ENCODE data around the gene C17orf67. TPM values are rescaled to one million over a fixed set of nuclear protein-coding genes. Genes with fewer than 3 reads are reported as not detected.

C17orf67 gene
- total and polyA plus RNA-seq, 2 experiments from 2014 or later: 0.27 to 0.73 TPM

GRCh38 chr17:56850591-56850990, 16.9 kb upstream of the C17orf67 start:
- H3K4me1 ChIP-seq (ENCODE audit: insufficient read depth): no peaks in the 10 kb centered on the region
- TF ChIP-seq CTCF (IDR thresholded peaks at IDR 0.05; ENCODE audit: poor library complexity) (no peak), EZH2phosphoT487 (IDR thresholded peaks at IDR 0.05; ENCODE audit: low read depth, severe bottlenecking, unreplicated experiment) (no peak), EZH2 (IDR thresholded peaks at IDR 0.05; ENCODE audit: borderline replicate concordance) (no peak)
- no peak overlapping the region for H3K4me3 ChIP-seq
- H3K27me3 ChIP-seq: no peaks in the 10 kb centered on the region
- no peak overlapping the region for H3K4me2 ChIP-seq
- H3K36me3 ChIP-seq (replicated peaks; ENCODE audit: insufficient read depth, low read depth): no peaks in the 10 kb centered on the region
- no peaks in the 10 kb centered on the region for H3K9me3 ChIP-seq (ENCODE audit: low read depth)
- H3K9me2 ChIP-seq (replicated peaks; ENCODE audit: insufficient read depth): no peaks in the 10 kb centered on the region
- H4K20me1 ChIP-seq (ENCODE audit: insufficient read depth, poor library complexity, severe bottlenecking): no peaks in the 10 kb centered on the region
- DNase-seq (ENCODE audit: low spot score): no peak
- H2AFZ ChIP-seq: no peak overlapping the region
- H3K27ac ChIP-seq: no peak overlapping the region
- 91% methylated on average over 2 of the region's 2 CpGs for WGBS (ENCODE audit: low lambda C conversion rate, missing lambda C conversion rate)
- no peaks in the 10 kb centered on the region for H3K79me2 ChIP-seq

- Histone ChIP-seq H3K4me3 (no peak overlapping the region), H3K79me2 (no peaks in the 10 kb centered on the region), H3K9me3 (ENCODE audit: low read depth) (no peaks in the 10 kb centered on the region), H3K9me2 (replicated peaks; ENCODE audit: insufficient read depth) (no peaks in the 10 kb centered on the region), H4K20me1 (ENCODE audit: insufficient read depth, poor library complexity, severe bottlenecking) (no peaks in the 10 kb centered on the region), H3K4me2 (no peak overlapping the region), H3K36me3 (replicated peaks; ENCODE audit: insufficient read depth, low read depth) (no peaks in the 10 kb centered on the region), H3K4me1 (ENCODE audit: insufficient read depth) (no peaks in the 10 kb centered on the region), H3K27me3 (no peaks in the 10 kb centered on the region), H3K27ac (no peak overlapping the region), H2AFZ (no peak overlapping the region)
- WGBS (ENCODE audit: low lambda C conversion rate, missing lambda C conversion rate): 77% methylated on average over 3 of the region's 3 CpGs
- DNase-seq (ENCODE audit: low spot score): no peak
- TF ChIP-seq CTCF (IDR thresholded peaks at IDR 0.05; ENCODE audit: poor library complexity) (no peak), EZH2 (IDR thresholded peaks at IDR 0.05; ENCODE audit: borderline replicate concordance) (no peak), EZH2phosphoT487 (IDR thresholded peaks at IDR 0.05; ENCODE audit: low read depth, severe bottlenecking, unreplicated experiment) (no peak)
Observed at GRCh38 chr17:56849131-56849530, 15.4 kb upstream of the C17orf67 start.

- no peaks in the 10 kb centered on the region for H3K4me1 ChIP-seq (ENCODE audit: insufficient read depth)
- no peaks in the 10 kb centered on the region for H3K9me2 ChIP-seq (replicated peaks; ENCODE audit: insufficient read depth)
- H3K36me3 ChIP-seq (replicated peaks; ENCODE audit: insufficient read depth, low read depth): no peaks in the 10 kb centered on the region
- H3K79me2 ChIP-seq: no peaks in the 10 kb centered on the region
- H3K27me3 ChIP-seq: no peaks in the 10 kb centered on the region
- no peak for TF ChIP-seq EZH2phosphoT487 (IDR thresholded peaks at IDR 0.05; ENCODE audit: low read depth, severe bottlenecking, unreplicated experiment)
- no peak for TF ChIP-seq EZH2 (IDR thresholded peaks at IDR 0.05; ENCODE audit: borderline replicate concordance)
- no peak for TF ChIP-seq CTCF (IDR thresholded peaks at IDR 0.05; ENCODE audit: poor library complexity)
- no peak overlapping the region for H3K27ac ChIP-seq
- DNase-seq (ENCODE audit: low spot score): no peak
- H3K4me3 ChIP-seq: no peak overlapping the region
- H3K9me3 ChIP-seq (ENCODE audit: low read depth): no peaks in the 10 kb centered on the region
- WGBS (ENCODE audit: low lambda C conversion rate, missing lambda C conversion rate): 97% methylated on average over 4 of the region's 4 CpGs
- no peak overlapping the region for H2AFZ ChIP-seq
- H3K4me2 ChIP-seq: no peak overlapping the region
- no peaks in the 10 kb centered on the region for H4K20me1 ChIP-seq (ENCODE audit: insufficient read depth, poor library complexity, severe bottlenecking)
Observed at GRCh38 chr17:56847106-56847505, 13.4 kb upstream of the C17orf67 start.

DNA sequence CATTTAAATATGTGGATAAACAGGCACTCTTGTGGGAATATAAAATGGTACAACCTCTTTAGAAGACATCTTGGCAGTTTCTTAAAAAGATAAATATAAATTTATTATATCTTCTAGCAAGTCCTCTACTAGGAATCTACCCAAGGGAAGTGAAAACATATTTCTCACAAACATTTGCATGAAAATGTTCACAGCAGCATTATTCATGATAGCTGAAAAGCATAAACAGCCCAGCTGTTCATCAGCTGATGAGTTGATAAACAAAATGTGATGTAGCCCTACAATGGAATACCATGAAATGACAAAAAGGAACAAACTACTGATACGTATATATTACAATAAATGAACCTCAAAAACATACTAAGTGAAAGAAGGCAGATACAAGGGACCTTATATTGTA, 12.2 kb upstream of the C17orf67 start:
- Histone ChIP-seq H3K9me2 (replicated peaks; ENCODE audit: insufficient read depth) (no peaks in the 10 kb centered on the region), H4K20me1 (ENCODE audit: insufficient read depth, poor library complexity, severe bottlenecking) (no peaks in the 10 kb centered on the region), H3K4me2 (no peak overlapping the region), H3K9me3 (ENCODE audit: low read depth) (no peaks in the 10 kb centered on the region), H3K27ac (no peak overlapping the region), H3K4me3 (no peak overlapping the region), H3K27me3 (no peaks in the 10 kb centered on the region), H3K4me1 (ENCODE audit: insufficient read depth) (no peaks in the 10 kb centered on the region), H2AFZ (no peak overlapping the region), H3K36me3 (replicated peaks; ENCODE audit: insufficient read depth, low read depth) (no peaks in the 10 kb centered on the region), H3K79me2 (no peaks in the 10 kb centered on the region)
- TF ChIP-seq EZH2 (IDR thresholded peaks at IDR 0.05; ENCODE audit: borderline replicate concordance) (no peak), CTCF (IDR thresholded peaks at IDR 0.05; ENCODE audit: poor library complexity) (no peak), EZH2phosphoT487 (IDR thresholded peaks at IDR 0.05; ENCODE audit: low read depth, severe bottlenecking, unreplicated experiment) (no peak)
- WGBS (ENCODE audit: low lambda C conversion rate, missing lambda C conversion rate): 100% methylated on average over 1 of the region's 1 CpG
- no peak for DNase-seq (ENCODE audit: low spot score)
